GM12892 (cell line): ENCODE results near the gene ZNF48.

Source experiments
- POLR2A ChIP-seq: IDR thresholded peaks from 2 replicates; pipeline ENCODE4 v1.6.1; 2011; ENCODE audit warnings: low read depth, low read length, control low read depth
- POLR2AphosphoS5 ChIP-seq: IDR thresholded peaks from 2 replicates; pipeline ENCODE4 v1.6.1; 2011; ENCODE audit warnings: low read depth, low read length, control low read depth
- TAF1 ChIP-seq: IDR thresholded peaks from 2 replicates; pipeline ENCODE4 v1.6.1; 2011; ENCODE audit warnings: low read depth, mild to moderate bottlenecking, control low read depth, low read length, borderline replicate concordance

- TF ChIP-seq TAF1 (no peak), POLR2A (no peak; the same call in 1 of the 2 replicates), POLR2AphosphoS5 (no peak)
Measured at GRCh38 chr16:30355954-30356308, 39.3 kb upstream of the ZNF48 start.
